HepG2 (cell line): ENCODE measurements around the gene S100A11. TPM values are rescaled to one million over a fixed set of nuclear protein-coding genes. Genes with fewer than 3 reads are reported as not detected.

ENCODE experiments used
- ATAC-seq: fragments of 200-7000 bp; cut with Tn5 transposase; 3 replicates; pipeline ENCODE4 v1.9.1; 2020; ENCODE audit warnings: mild to moderate bottlenecking, moderate library complexity
- BruUV-seq: library from RNA; stranded (reverse); fragments of 400-500 nt; replicated peaks from 2 replicates; lab custom pipeline; 2021; lab: Mats Ljungman, UMichigan
- CTCF ChIA-PET: fragments of 300-600 bp; formaldehyde crosslinking; extraction: SDS; loops from one replicate; lab custom pipeline; 2021; ENCODE audit warnings: low total read pairs, inconsistent platforms, low intra/inter-chr PET ratio; lab: Yijun Ruan, JAX
- POLR2A ChIA-PET: fragments of 350-600 bp; sonication (Branson Sonifier 250); formaldehyde crosslinking; loops from one replicate; lab custom pipeline; 2020; ENCODE audit warnings: antibody characterized with exemption, inconsistent platforms; lab: Yijun Ruan, JAX
- DNase-seq: peaks from one replicate; pipeline ENCODE4 v3.0.0-alpha.2; 2015; ENCODE audit warnings: low spot score
- FAIRE-seq: peaks from 3 replicates; lab custom pipeline; 2011; peaks lifted over from hg19 to GRCh38; lab: Jason Lieb, UNC
- H2AFZ ChIP-seq: one replicate; pipeline ENCODE4 v1.6.1; 2011; ENCODE audit warnings: low read length, inconsistent platforms
- H3K27ac ChIP-seq: fragments of 300-600 bp; 3 replicates; pipeline ENCODE4 v1.8.0; 2011; ENCODE audit warnings: mixed run types, mild to moderate bottlenecking, mixed read lengths, low read length, inconsistent platforms; ENCODE audit not compliant: insufficient read depth; ENCODE audit errors: extremely low read length
- H3K27me3 ChIP-seq, 2 experiments: fragments of 200-600 bp in 1 of 2; 2 replicates in 1 of 2; 3 replicates in 1 of 2; pipeline versions ENCODE4 v1.6.0 to v1.8.0; 2011; ENCODE audit warnings: low read length in 2 of 2, mild to moderate bottlenecking in 2 of 2, moderate library complexity in 2 of 2, inconsistent platforms in 1 of 2; ENCODE audit not compliant: insufficient read depth in 2 of 2, control insufficient read depth in 1 of 2
- H3K36me3 ChIP-seq, 2 experiments: fragments of 200-600 bp in 1 of 2; replicated peaks in 1 of 2; 2 replicates in 1 of 2; 3 replicates in 1 of 2; pipeline versions ENCODE4 v1.5.1 to v1.8.0; 2011; ENCODE audit warnings: low read length in 2 of 2, inconsistent platforms in 1 of 2; ENCODE audit not compliant: insufficient read depth in 2 of 2, control insufficient read depth in 1 of 2
- H3K4me1 ChIP-seq: 2 replicates; pipeline ENCODE4 v1.5.1; 2012; ENCODE audit warnings: low read length, inconsistent platforms; ENCODE audit not compliant: insufficient read depth
- H3K4me2 ChIP-seq: 2 replicates; pipeline ENCODE4 v1.6.0; 2011; ENCODE audit warnings: low read depth, low read length, inconsistent platforms
- H3K4me3 ChIP-seq, 3 experiments: fragments of 200-600 bp in 1 of 3; sonication (generic), shearing (Covaris generic) in 1 of 3; replicated peaks in 1 of 3; 2 replicates each; pipeline ENCODE4 v1.5.1; 2011 to 2016; ENCODE audit warnings: low read length in 3 of 3, inconsistent platforms in 2 of 3, low read depth in 2 of 3, mild to moderate bottlenecking in 2 of 3, control low read depth in 1 of 3, mixed read lengths in 1 of 3; ENCODE audit not compliant: insufficient read depth in 1 of 3
- H3K79me2 ChIP-seq: one replicate; pipeline ENCODE4 v1.6.1; 2011; ENCODE audit warnings: low read length, inconsistent platforms; ENCODE audit not compliant: insufficient read depth
- H3K9ac ChIP-seq: 2 replicates; pipeline ENCODE4 v1.6.0; 2011; ENCODE audit warnings: mild to moderate bottlenecking, low read depth, low read length, inconsistent platforms; ENCODE audit not compliant: insufficient read depth
- H3K9me3 ChIP-seq: 2 replicates; pipeline ENCODE4 v1.5.1; 2012; ENCODE audit warnings: mild to moderate bottlenecking, low read length
- H4K20me1 ChIP-seq: 2 replicates; pipeline ENCODE4 v1.6.0; 2011; ENCODE audit warnings: inconsistent platforms, mild to moderate bottlenecking, low read length, moderate library complexity; ENCODE audit not compliant: insufficient read depth
- RFX3 ChIP-seq: IDR thresholded peaks from 2 replicates; pipeline ENCODE4 v1.6.1; 2016; ENCODE audit warnings: missing biosample characterization, missing genetic modification reagents
- ZNF678 ChIP-seq: sonication (generic); formaldehyde crosslinking; IDR thresholded peaks from 2 replicates; pipeline ENCODE4 v1.4.0; 2020; ENCODE audit warnings: mild to moderate bottlenecking, missing genetic modification reagents
- ZNF839 ChIP-seq: sonication (generic); formaldehyde crosslinking; IDR thresholded peaks from 2 replicates; pipeline ENCODE4 v1.4.0; 2020; ENCODE audit warnings: missing genetic modification reagents, mild to moderate bottlenecking, borderline replicate concordance
- WGBS: methylation state at CpG from one replicate; pipeline ENCODE4 v1.1.6; 2017; ENCODE audit warnings: low lambda C conversion rate; 5-methylcytosine and 5-hydroxymethylcytosine counted together
- in situ Hi-C: cut with HindIII; loops from 2 replicates; pipeline ENCODE4 v1.10.0; 2017; ENCODE audit warnings: low pct_unique_long_range_greater_than_20kb; ENCODE audit not compliant: extremely low pct_ligation_motif_present
- intact Hi-C: fragments of 100-400 bp; cut with micrococcal nuclease; formaldehyde crosslinking; loops from one replicate; pipeline ENCODE4 v1.10.0; 2022; ENCODE audit not compliant: unreplicated experiment
- polyA plus RNA-seq, 8 experiments: library from polyadenylated mRNA; depleted of rRNA in 3 of 8; stranded (reverse) in 7 of 8; unstranded in 1 of 8; fragments of >200 nt; fragmentation: Illumina TruSeq in 4 of 8; extraction: Trizol in 4 of 8; gene quantifications; 2 replicates each; pipeline versions ENCODE4 v1.2.1 to v1.2.3, GENCODE V29; 2011 to 2016; ENCODE audit warnings: low read depth in 4 of 8, missing spikeins in 1 of 8, mixed read lengths in 1 of 8; ENCODE audit not compliant: insufficient read depth in 1 of 8
- total RNA-seq, 5 experiments: library from RNA; depleted of rRNA; stranded (reverse); fragments of >200 nt; fragmentation: Illumina TruSeq; extraction: Trizol; gene quantifications; 2 replicates each; pipeline ENCODE4 v1.2.3, GENCODE V29; 2016; ENCODE audit warnings: low read depth in 1 of 5
- TF ChIP-seq, protein P1 (sequence below): IDR thresholded peaks from 2 replicates; pipeline ENCODE4 v1.4.0; 2020; ENCODE audit warnings: mild to moderate bottlenecking, missing genetic modification reagents
- TF ChIP-seq, protein P2 (sequence below): sonication (generic); formaldehyde crosslinking; IDR thresholded peaks from 2 replicates; pipeline ENCODE4 v1.4.0; 2020; ENCODE audit warnings: missing genetic modification reagents

Gene S100A11
- total and polyA plus RNA-seq, 2 of the 13 experiments (the other 11 are each of a cell fraction or from before 2014, with no cell fraction given), result 6.6 to 34.4 TPM

DNA sequence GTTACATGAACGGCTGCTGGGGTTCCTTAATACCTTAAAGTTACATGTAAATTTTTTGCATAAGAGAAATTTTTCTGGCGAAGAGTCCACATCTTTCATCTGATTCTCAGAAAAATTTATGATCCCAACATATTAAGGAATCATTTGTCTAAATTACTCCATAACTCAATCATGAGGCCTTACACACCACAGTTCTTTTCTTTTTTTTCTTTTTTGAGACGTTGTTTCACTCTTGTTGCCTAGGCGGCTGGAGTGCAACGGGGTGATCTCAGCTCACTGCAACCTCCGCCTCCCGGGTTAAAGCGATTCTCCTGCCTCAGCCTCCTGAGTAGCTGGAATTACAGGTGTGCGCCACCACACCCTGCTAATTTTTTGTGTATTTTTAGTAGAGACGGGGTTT, 2.1 kb upstream of the S100A11 start (continued):
- TF ChIP-seq, protein P1, sequence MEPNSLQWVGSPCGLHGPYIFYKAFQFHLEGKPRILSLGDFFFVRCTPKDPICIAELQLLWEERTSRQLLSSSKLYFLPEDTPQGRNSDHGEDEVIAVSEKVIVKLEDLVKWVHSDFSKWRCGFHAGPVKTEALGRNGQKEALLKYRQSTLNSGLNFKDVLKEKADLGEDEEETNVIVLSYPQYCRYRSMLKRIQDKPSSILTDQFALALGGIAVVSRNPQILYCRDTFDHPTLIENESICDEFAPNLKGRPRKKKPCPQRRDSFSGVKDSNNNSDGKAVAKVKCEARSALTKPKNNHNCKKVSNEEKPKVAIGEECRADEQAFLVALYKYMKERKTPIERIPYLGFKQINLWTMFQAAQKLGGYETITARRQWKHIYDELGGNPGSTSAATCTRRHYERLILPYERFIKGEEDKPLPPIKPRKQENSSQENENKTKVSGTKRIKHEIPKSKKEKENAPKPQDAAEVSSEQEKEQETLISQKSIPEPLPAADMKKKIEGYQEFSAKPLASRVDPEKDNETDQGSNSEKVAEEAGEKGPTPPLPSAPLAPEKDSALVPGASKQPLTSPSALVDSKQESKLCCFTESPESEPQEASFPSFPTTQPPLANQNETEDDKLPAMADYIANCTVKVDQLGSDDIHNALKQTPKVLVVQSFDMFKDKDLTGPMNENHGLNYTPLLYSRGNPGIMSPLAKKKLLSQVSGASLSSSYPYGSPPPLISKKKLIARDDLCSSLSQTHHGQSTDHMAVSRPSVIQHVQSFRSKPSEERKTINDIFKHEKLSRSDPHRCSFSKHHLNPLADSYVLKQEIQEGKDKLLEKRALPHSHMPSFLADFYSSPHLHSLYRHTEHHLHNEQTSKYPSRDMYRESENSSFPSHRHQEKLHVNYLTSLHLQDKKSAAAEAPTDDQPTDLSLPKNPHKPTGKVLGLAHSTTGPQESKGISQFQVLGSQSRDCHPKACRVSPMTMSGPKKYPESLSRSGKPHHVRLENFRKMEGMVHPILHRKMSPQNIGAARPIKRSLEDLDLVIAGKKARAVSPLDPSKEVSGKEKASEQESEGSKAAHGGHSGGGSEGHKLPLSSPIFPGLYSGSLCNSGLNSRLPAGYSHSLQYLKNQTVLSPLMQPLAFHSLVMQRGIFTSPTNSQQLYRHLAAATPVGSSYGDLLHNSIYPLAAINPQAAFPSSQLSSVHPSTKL (CRISPR knock-in tag), result no peak
- no peak for TF ChIP-seq ZNF839 (CRISPR knock-in tag)

DNA sequence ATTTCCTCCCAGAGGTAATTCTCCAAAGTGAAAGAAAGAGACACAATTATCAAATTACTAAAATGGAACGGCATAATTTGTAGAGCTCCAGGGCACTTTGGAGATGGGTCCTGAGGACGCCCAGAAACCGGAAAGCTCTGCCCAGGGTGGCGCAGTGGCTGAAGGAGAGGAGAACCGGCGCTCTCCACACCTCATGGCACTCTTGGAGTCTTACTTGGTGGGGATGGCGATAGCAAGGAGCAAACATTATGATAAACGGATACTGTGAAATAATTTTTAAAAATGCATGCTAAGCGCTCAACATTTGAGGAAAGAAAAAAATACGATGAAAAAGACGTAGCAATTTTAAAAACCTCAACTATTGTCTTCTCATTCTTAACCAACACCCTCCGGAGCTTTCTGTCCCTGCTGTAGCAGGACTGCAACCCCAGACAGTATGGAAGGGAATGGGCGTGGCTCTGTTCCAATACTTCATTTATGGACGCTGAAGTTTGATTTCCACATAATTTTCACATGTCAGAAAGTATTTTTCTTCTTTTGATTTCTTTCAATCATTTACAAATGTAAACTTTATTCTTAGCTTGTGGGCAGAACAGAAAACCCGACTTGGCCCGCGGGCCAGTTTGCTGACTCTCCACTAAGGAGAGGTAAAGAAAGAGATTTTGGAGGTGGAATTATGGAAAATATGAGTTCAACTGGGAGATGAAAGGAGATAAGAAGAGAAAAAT, 1.1 kb downstream of the S100A11 start:
- CTCF ChIA-PET, result interaction anchor here (1.7 kb wide), 1 partner anchor 68 kb away, joined by 4 read pairs; no protein-coding TSS in a partner anchor
- POLR2A ChIA-PET, result interaction anchor here (3.8 kb wide), 1 partner anchor 12 kb away, joined by 30 read pairs; no protein-coding TSS in a partner anchor
- Histone ChIP-seq H3K9me3 (no peaks in the 10 kb centered on the region), H3K36me3 (0 out of 5 replicates have a peak, but pooled peaks cover 0 to 2% of the 10 kb centered on the region in 2 experiments), H3K4me1 (peaks cover 35% of the 10 kb centered on the region), H2AFZ (no peak overlapping the region), H3K4me3 (peak overlapping the region; percentile 53 to 70 (median 59)), H3K27me3 (peaks cover 0 to 32% of the 10 kb centered on the region in 2 experiments; a peak in 1 of 5 replicates), H3K27ac (no peak overlapping the region), H4K20me1 (no peaks in the 10 kb centered on the region), H3K4me2 (peak overlapping the region; percentile 82), H3K9ac (no peak overlapping the region; the same call in 1 of the 2 replicates), H3K79me2 (no peaks in the 10 kb centered on the region)
- in situ Hi-C loops (no loop called here), intact Hi-C loops (no loop called here)
- FAIRE-seq, result no peak
- 19% methylated on average over 17 of the region's 17 CpGs for WGBS
- ATAC-seq, result no peak
- BruUV-seq, result no TSS peak
- DNase-seq, result no peak
- TF ChIP-seq RFX3 (CRISPR knock-in tag) (no peak), ZNF678 (CRISPR knock-in tag) (no peak)
- TF ChIP-seq, protein P2, sequence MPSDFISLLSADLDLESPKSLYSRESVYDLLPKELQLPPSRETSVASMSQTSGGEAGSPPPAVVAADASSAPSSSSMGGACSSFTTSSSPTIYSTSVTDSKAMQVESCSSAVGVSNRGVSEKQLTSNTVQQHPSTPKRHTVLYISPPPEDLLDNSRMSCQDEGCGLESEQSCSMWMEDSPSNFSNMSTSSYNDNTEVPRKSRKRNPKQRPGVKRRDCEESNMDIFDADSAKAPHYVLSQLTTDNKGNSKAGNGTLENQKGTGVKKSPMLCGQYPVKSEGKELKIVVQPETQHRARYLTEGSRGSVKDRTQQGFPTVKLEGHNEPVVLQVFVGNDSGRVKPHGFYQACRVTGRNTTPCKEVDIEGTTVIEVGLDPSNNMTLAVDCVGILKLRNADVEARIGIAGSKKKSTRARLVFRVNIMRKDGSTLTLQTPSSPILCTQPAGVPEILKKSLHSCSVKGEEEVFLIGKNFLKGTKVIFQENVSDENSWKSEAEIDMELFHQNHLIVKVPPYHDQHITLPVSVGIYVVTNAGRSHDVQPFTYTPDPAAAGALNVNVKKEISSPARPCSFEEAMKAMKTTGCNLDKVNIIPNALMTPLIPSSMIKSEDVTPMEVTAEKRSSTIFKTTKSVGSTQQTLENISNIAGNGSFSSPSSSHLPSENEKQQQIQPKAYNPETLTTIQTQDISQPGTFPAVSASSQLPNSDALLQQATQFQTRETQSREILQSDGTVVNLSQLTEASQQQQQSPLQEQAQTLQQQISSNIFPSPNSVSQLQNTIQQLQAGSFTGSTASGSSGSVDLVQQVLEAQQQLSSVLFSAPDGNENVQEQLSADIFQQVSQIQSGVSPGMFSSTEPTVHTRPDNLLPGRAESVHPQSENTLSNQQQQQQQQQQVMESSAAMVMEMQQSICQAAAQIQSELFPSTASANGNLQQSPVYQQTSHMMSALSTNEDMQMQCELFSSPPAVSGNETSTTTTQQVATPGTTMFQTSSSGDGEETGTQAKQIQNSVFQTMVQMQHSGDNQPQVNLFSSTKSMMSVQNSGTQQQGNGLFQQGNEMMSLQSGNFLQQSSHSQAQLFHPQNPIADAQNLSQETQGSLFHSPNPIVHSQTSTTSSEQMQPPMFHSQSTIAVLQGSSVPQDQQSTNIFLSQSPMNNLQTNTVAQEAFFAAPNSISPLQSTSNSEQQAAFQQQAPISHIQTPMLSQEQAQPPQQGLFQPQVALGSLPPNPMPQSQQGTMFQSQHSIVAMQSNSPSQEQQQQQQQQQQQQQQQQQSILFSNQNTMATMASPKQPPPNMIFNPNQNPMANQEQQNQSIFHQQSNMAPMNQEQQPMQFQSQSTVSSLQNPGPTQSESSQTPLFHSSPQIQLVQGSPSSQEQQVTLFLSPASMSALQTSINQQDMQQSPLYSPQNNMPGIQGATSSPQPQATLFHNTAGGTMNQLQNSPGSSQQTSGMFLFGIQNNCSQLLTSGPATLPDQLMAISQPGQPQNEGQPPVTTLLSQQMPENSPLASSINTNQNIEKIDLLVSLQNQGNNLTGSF, result no peak
